G401 (cell line): ENCODE data around the gene MAST3. TPM values are rescaled to one million over a fixed set of nuclear protein-coding genes. Genes with fewer than 3 reads are reported as not detected.

Experiments used
- DNase-seq: peaks from one replicate; pipeline ENCODE4 v3.0.0-alpha.2; 2015; ENCODE audit warnings: low spot score
- in situ Hi-C: cut with HindIII; loops from 2 replicates; pipeline ENCODE4 v1.10.0; 2016; ENCODE audit warnings: low sequenced_read_pairs, mixed read lengths
- total RNA-seq: library from RNA; depleted of rRNA; stranded (reverse); fragments of >200 nt; shearing (Covaris generic); gene quantifications from 2 replicates; pipeline ENCODE4 v1.2.3, GENCODE V29; 2014

MAST3 gene
- total RNA-seq, 1 experiment from 2014 or later = 1.2 TPM

DNA sequence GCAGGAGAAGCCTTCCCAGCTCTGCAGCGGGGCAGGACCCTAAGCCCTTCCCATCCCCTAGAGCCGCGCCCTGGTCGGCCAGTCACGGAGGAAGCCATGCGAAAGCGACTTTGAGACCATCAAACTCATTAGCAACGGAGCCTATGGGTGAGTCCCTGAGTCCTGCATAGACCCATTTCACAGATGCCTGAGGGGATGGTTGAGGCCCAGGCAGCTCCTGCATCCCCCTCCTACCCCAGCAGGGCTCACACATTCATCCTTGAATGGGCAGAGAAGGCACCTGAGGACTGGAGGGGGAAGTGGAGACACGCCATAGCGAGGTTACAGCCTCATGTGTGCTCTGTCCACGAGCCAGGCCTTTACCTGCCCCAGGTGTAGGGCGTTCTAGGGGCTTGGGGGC is 31.2 kb downstream of the MAST3 start:
- in situ Hi-C loops = no loop called here
- no peak for DNase-seq

DNA sequence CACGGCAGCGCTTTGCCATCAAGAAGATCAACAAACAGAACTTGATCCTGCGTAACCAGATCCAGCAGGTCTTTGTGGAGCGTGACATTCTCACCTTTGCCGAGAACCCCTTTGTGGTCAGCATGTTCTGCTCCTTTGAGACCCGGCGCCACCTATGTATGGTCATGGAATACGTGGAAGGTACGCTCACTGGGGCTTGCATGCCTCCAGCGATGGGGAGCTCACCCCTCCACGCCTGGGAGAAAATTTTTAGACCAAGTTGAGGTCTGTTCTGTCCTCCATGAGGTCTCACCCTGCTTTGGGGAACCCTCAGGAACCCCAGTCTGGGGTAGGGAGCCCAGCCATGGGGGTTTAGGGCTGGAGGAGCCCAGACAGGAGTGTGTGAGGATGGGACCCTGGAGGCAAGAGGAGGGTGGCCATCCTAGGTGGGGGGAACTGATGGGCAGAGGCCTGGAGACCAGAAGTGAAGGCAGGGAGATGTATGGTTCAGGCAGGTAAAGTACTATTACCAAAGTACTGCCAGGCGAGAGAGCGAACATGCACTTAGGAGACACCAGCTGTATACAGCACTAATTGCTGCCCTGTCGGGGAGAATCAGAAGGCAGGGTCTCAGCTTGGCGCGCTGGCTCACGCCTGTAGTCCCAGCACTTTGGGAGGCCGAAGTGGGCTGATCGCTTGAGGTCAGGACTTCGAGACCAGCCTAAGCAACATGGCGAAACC is 33.1 kb downstream of the MAST3 start:
- in situ Hi-C loops = no loop called here
- DNase-seq = no peak

DNA sequence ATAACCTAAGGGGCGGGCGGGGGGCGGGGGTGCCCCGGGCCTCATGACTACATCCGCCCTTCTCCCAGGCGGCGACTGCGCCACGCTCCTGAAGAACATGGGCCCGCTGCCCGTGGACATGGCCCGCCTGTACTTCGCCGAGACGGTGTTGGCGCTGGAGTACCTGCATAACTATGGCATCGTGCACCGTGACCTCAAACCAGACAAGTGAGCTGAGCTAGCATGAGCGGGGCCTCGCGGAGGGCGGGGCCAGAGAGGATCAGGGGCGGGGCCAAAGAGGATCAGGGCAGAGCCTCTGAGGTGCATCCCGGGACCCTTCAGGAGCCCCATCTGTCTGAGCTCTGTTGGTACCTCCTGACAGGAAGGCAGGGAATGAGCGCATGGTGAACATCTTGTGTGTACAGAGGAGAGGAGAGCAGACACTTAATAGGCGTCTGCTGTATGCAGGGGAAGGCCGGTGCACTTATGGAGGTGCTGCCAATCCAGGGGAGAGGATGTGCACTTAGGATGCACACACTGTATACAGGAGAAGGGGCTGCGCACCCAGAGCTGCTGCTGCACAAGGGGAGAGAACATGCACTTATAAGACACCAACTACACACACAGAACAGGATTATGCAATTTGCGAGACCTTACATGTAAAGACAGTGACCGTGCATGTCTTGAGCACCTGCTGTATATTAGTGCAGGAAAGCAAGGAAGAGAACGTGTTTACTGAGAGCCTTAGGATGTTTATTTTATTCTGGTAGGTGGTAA is 34.4 kb downstream of the MAST3 start:
- DNase-seq = no peak
- in situ Hi-C loops = no loop called here

DNA sequence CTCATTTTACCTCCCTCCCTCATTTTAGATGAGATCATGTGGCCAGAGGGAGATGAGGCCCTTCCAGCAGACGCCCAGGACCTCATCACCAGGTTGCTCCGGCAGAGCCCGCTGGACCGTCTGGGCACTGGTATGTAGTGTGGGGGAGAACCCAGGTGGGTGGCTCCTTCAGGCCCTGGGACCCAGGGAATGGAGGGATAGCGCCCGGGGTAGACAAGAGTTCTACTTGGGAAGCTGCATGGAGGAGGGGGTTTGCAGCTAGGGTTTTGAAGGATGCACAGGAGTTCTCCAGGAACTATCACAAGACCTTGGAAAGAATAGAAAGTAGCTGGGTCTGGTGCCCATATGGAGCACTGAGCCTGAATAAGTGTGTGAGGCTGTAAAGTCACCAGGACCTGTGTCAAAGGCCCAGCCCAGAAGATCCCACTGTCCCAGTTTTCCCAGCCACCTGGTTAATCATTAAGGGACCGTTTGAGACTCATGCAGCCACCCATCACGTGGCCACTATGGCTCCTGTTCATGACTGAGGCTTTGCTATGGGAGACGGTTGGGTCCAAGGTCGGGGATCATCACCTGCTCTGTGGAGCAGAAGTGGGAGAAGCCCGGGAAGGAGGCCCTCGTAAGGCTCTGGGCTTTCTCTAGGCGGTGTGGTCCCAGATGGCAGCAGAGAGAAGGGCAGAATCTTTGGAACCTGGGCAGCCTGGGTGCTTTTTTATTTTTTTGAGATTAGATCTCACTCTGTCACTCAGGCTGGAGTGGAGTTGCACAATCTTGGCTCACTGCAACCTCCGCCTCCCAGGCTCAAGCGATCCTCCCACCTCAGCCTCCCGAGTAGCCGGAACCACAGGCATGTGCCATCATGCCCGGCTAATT is 38.4 kb downstream of the MAST3 start:
- in situ Hi-C loops = no loop called here

DNA sequence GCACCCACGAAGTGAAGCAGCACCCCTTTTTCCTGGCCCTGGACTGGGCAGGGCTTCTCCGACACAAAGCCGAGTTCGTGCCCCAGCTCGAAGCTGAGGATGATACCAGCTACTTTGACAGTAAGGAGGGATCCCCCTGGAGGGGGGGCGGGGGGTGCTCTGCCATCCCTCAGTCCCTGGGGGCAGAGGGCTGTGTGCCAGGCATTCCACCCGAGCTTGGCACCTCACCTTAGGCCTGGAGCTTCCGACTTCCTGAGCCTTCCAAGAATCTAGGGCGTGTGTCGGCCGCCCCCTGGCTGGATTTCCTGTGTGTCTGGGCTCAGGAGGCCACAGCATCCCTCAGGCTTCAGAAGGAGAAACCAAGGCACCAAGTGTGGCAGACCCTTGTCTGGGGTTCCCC is 39.7 kb downstream of the MAST3 start:
- in situ Hi-C loops = no loop called here

More for the DNA sequence above, 38.4 kb downstream of the MAST3 start:
- DNase-seq = no peak

DNA sequence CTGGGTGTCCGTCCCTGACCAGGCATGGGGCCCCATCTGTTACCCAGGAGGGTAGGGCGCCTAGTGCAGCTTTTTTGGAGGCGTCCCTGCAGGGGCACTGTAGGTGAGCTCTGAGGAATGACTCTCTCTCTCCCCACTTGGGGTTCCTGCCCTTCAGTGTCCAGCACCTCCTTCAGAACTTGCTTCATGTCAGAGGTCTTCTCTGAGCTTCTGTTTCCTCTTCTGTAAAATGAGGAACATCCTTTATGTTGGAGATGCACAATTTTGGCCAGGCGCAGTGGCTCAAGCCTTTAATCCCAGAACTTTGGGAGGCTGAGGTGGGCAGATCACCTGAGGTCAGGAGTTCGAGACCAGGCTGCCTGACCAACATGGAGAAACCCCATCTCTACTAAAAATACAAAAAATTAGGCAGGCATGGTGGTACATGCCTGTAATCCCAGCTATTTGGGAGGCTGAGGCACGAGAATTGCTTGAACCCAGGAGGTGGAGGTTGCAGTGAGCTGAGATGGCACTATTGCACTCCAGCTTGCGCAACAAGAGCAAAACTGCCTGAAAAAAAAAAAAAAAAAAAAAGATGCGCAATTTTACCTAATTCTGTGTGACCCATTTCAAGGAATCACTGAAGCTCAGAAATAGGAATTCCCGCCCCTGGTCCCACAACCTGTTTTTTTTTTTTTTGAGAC is 40.2 kb downstream of the MAST3 start:
- in situ Hi-C loops = no loop called here
- DNase-seq = no peak

More for the DNA sequence above, 39.7 kb downstream of the MAST3 start:
- no peak for DNase-seq

DNA sequence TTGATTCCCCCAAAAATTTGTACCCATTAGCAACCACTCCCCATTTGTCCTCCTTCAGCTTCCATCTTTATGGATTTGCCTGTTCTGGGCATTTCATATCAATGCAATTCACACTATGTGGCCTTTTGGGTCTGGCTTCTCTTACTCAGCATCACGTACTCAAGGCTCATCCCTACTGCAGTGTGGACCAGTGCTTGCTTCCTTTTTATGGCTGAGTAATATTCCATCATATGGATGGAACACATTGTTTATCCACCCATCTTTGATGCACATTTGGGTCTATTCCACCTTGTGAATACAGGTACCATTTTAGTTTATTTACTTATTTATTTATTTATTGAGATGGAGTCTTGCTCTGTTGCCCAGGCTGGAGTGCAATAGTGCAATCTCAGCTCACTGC is 42.9 kb downstream of the MAST3 start:
- in situ Hi-C loops = no loop called here
- DNase-seq = no peak

DNA sequence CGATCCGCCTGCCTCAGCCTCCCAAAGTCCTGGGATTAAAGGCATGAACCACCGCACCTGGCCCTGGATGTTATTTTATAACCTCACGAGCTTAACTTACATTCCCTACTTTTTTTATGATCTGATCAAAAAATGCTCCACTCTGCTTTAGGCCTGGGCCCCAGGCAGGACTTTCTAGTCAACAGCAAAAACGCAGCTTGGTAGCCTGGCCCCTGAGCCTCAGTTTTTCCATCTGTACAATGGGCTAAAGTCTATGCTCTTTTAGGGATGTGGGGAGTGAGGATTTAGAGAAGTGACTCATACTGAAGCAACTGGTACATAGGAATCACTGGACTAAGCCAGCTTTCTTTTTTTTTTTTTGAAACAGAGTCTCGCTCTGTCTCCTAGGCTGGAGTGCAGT is 43.5 kb downstream of the MAST3 start:
- no peak for DNase-seq
- in situ Hi-C loops = no loop called here

DNA sequence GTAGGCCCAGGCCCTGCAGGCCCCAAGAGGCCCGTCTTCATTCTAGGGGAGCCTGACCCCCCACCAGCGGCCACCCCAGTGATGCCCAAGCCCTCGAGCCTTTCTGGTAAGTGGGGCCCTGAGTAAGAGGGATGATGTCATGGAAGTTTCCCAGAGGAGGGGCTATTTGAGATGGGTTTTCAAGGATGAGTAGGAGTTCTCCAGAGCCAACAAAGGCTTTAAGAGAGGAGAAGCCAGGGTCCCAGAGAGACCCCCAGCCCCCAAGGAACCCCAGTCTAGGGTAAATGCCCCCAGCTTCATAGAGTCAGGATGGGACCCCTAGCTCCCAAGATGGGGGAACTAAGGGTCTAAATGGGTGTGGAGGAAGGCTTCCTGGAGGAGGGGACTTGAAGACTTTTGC is 46.3 kb downstream of the MAST3 start:
- DNase-seq = no peak
- in situ Hi-C loops = no loop called here

DNA sequence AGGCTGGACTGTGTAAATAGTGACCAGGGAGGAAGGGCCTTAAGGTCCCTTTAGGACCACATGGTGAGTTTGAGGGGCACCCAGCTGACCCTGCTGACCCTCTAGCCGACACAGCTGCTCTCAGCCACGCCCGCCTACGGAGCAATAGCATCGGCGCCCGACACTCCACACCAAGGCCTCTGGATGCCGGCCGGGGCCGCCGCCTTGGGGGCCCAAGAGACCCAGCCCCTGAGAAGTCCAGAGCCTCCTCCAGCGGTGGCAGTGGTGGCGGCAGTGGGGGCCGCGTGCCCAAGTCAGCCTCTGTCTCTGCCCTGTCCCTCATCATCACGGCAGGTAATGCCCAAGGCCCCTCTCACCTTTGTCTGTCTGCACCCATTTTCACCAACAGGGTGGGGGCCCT is 46.8 kb downstream of the MAST3 start:
- in situ Hi-C loops = no loop called here
- DNase-seq = no peak

DNA sequence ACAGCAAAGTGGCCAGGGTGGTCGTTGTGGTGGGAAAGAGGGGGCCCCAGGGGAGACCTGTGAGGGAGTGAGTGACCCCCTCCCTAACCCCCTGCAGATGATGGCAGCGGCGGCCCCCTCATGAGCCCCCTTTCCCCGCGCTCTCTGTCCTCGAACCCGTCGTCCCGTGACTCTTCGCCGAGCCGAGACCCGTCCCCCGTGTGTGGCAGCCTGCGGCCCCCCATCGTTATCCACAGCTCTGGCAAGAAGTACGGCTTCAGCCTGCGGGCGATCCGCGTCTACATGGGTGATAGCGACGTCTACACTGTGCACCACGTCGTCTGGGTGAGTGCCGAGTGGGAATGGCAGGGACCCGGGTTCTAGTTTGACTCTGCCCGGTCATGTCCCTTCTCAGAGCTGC is 47.3 kb downstream of the MAST3 start:
- no peak for DNase-seq
- in situ Hi-C loops = no loop called here

DNA sequence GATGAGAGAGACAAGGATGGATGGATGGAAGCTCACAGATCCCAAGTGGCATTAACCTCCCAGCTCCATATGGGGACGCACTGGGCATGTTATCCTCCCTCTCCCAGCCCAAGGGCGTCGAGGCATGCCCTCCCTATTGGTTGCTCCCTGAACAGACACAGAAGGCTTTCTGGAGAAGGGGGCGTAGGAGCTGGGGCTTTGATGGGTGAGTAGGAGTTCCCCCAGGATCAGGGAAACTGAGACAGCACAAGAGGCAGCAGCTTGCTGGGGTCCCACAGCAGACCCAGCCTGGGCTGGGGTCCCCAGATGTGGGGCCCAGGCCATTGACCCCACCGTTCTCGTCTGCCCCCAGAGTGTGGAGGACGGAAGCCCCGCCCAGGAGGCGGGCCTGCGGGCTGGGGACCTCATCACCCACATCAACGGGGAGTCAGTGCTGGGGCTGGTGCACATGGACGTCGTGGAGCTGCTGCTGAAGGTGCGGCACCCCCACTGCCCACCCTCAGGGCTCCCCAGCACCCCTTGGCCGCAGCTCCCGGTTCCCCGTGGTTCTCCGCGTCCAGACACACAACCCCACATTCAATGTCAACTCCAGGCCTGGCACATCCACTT is 47.9 kb downstream of the MAST3 start:
- no peak for DNase-seq
- in situ Hi-C loops = no loop called here

DNA sequence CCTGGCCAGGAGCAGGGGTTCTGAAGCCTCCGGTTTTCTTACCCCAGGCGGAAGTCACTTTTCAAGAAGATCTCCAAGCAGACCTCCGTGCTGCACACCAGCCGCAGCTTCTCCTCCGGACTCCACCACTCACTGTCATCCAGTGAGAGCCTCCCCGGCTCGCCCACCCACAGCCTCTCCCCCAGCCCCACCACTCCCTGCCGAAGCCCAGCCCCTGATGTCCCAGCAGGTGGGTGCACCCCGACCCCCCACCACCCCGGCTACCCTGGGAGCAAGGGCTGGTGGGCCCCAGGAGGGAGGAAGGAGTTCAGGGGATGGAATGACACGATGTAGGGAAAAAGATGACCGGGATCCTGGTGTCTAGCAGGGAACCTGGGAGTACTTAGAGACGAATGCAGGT is 49.8 kb downstream of the MAST3 start:
- in situ Hi-C loops = no loop called here
- no peak for DNase-seq

DNA sequence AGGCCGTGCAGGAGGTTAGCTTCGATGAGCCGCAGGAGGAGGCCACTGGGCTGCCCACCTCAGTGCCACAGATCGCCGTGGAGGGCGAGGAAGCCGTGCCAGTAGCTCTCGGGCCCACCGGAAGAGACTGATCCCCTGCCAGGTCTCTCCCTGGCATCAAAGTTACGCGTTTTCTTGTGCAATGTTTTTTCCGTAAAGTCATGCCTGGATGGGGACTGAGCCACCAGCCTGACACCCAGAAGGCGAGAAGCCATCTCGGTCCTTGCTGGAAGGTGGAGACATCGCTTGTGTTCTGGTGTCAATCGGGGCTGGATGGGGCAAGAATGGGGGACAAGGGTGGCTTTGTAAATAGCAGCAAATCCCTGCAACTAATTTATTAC is 52.0 kb downstream of the MAST3 start:
- in situ Hi-C loops = no loop called here
- DNase-seq = no peak

DNA sequence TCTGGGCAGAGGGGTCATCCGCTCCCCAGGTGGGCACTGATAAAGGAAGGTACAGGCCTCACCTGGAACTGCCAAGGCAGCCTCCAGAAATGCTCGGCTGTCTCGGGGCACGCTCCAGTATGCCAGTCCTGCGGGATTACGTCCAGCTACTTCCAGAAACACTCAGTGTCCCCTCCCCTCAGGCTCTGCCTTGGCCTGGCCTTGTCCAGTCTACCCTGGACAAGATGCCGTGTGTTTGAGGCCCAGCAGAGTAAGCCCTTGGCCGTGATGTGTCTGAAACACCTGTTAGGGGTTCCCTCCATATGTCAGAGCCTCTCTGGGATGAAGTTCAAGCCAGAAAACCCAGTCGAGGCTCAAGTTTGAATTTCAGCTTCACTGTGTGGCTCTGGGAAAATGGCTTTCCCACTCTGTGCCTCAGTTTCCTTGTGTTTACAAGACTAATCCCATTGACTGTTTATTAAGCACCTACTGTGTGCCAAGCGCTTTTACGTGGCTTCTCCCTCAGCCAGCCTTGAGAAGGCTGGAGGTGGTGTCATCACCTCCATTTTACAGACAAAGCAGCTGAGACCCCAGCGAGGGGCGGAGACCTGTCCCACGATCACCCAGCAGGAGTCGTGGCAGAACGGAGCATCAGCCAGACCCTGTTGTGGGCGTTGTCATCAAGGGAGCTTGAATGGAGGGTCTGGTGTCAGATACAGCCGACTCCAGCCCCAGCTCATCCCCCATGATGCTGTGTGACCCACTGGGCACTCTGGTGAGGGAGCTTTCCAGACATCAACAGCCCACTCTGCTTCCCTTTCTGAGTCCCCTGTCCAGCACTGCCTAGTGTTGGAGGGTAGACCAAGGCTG is 53.4 kb downstream of the MAST3 start:
- in situ Hi-C loops = no loop called here
- DNase-seq = peak; percentile 82

DNA sequence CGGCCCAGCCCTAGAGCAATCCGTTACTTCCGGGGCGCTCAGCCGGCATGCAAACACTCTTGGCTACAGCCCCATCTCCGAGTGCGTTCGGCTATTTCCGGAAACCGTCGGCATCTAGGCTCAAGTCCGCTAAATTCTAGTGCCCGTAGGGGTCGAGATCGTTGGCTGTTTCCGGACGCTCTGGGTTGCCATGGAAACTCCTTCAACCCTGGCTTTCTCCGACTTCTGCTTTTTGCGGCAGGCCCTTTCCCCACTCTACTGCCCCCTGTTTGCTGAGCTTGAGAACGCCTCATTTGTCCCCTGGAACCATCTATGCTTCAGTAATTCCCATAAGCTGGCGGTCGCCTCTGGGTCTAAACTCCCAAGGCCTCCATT is 54.9 kb downstream of the MAST3 start:
- in situ Hi-C loops = no loop called here
- DNase-seq = peak; percentile 92

DNA sequence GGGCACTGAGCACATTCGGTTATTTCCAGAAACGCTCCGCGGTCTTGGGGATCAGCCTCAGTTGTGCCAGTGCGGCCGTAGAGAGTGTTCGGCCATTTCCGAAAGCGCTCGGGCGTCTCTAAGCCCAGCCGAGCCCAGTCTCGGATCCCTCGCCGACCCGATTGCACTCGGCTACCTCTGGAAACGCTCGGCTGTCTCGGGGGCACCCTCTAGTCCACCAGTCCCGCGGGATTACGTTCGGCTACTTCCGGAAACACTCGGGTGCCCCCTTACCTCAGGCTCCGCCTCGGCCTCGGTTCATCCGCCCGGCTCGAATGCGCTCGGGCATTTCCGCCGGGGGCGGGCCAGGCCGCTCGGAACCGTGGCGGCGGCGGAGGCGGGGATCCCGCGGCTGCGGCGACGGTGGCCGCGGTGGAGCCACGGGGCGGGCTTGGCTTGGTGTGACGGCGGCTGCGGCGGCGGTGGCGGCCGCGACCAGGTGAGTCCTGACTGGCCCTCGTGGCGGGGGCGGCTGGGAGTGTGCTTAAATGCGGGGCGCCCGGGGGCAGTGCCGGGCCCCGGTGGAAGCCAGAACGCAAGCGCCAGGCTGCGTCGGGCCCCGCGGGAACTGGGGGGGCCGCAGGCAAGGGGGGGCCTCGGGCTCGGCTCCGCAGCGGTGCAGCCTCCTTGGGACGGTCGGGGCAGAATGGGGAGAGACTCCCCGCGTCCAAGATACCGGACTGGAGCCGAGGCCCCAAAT is 55.4 kb downstream of the MAST3 start, which contains the start of gene PIK3R2:
TSS of gene PIK3R2 (plus strand) at position 347 of the 739 bp plus-strand sequence. CDS start 2,717 bp downstream, outside the sequence.
- in situ Hi-C loops = no loop called here
- peak; percentile 99 for DNase-seq
